Endodermal cell (in vitro differentiated cells): ENCODE data around the gene TNS2. TPM values are rescaled to one million over a fixed set of nuclear protein-coding genes. Genes with fewer than 3 reads are reported as not detected.
A peak's percentile ranks its signal among the peaks of the same experiment; 100 is the strongest.

Experiments
- DNase-seq: peaks from one replicate; pipeline ENCODE4 v3.0.0-alpha.2; 2017
- H3K27ac ChIP-seq: 2 replicates; pipeline ENCODE4 v1.5.1; 2013; ENCODE audit warnings: mild to moderate bottlenecking, low read depth, low read length, moderate library complexity
- H3K27me3 ChIP-seq: 2 replicates; pipeline ENCODE4 v1.6.1; 2013; ENCODE audit warnings: mild to moderate bottlenecking, low read length, moderate library complexity; ENCODE audit not compliant: insufficient read depth, control insufficient read depth, poor library complexity, severe bottlenecking
- H3K36me3 ChIP-seq: 2 replicates; pipeline ENCODE4 v1.7.0; 2013; ENCODE audit warnings: mild to moderate bottlenecking, low read length, moderate library complexity; ENCODE audit not compliant: control insufficient read depth, insufficient read depth
- H3K4me1 ChIP-seq: one replicate; pipeline ENCODE4 v1.7.0; 2013; ENCODE audit warnings: low read length; ENCODE audit not compliant: control insufficient read depth, insufficient read depth
- H3K4me3 ChIP-seq: 2 replicates; pipeline ENCODE4 v1.5.1; 2013; ENCODE audit warnings: mild to moderate bottlenecking, low read length, moderate library complexity
- H3K9ac ChIP-seq: 2 replicates; pipeline ENCODE4 v1.6.1; 2013; ENCODE audit warnings: mild to moderate bottlenecking, low read length, moderate library complexity; ENCODE audit not compliant: poor library complexity, severe bottlenecking; ENCODE audit errors: extremely low read depth
- H3K9me3 ChIP-seq: 2 replicates; pipeline ENCODE4 v1.6.1; 2013; ENCODE audit warnings: mild to moderate bottlenecking, low read length, moderate library complexity; ENCODE audit not compliant: control insufficient read depth
- H3K27ac Mint-ChIP-seq: 2 replicates; pipeline ENCODE4 v1.8.0; 2020; ENCODE audit warnings: mixed read lengths
- H3K27me3 Mint-ChIP-seq: 2 replicates; pipeline ENCODE4 v1.8.0; 2021; ENCODE audit warnings: mild to moderate bottlenecking, mixed read lengths; ENCODE audit not compliant: insufficient read depth
- H3K36me3 Mint-ChIP-seq: 2 replicates; pipeline ENCODE4 v1.8.0; 2020; ENCODE audit warnings: low read depth, mixed read lengths
- H3K4me1 Mint-ChIP-seq: 2 replicates; pipeline ENCODE4 v1.8.0; 2020; ENCODE audit warnings: mixed read lengths
- H3K4me3 Mint-ChIP-seq: 2 replicates; pipeline ENCODE4 v1.8.0; 2020; ENCODE audit warnings: mild to moderate bottlenecking, moderate library complexity, mixed read lengths
- H3K9me3 Mint-ChIP-seq: 2 replicates; pipeline ENCODE4 v1.8.0; 2020; ENCODE audit warnings: mild to moderate bottlenecking, mixed read lengths
- CTCF ChIP-seq: fragments of 200-600 bp; sonication (generic); conservative IDR thresholded peaks from 2 replicates; pipeline ENCODE4 v1.5.0; 2021; ENCODE audit warnings: antibody characterized with exemption, mild to moderate bottlenecking
- WGBS, 2 experiments: methylation state at CpG; one replicate each; pipeline versions ENCODE4 v1.1.5 to v1.1.7; 2013; ENCODE audit warnings: missing lambda C conversion rate in 2 of 2, mixed read lengths in 1 of 2; ENCODE audit not compliant: insufficient coverage in 1 of 2, insufficient read length in 1 of 2; 5-methylcytosine and 5-hydroxymethylcytosine counted together
- total RNA-seq, 2 donors: library from RNA; stranded (reverse); fragmentation: NEBNext Ultra II Directional in 1 of 2; extraction: Animal tissue kit (Norgen Biotek cat#: 25700) in 1 of 2; gene quantifications; 2 replicates in 1 of 2; 3 replicates in 1 of 2; pipeline ENCODE4 v1.2.1, GENCODE V29; 2021

TNS2 gene
- total RNA-seq, 2 donors from 2014 or later, result 10.2 to 12.6 TPM

- Histone ChIP-seq H3K27ac (no peak overlapping the region), H3K36me3 (peaks cover 11% of the 10 kb centered on the region), H3K9me3 (no peaks in the 10 kb centered on the region), H3K9ac (no peak overlapping the region), H3K27me3 (no peaks in the 10 kb centered on the region), H3K4me1 (no peaks in the 10 kb centered on the region), H3K4me3 (no peak overlapping the region)
- WGBS, 2 experiments, result 90 to 91% methylated on average over 14 to 35 of the region's 35 CpGs
- no peak overlapping the region for H3K4me3 Mint-ChIP-seq
- H3K4me1 Mint-ChIP-seq, result peaks cover 7% of the 10 kb centered on the region
- H3K27ac Mint-ChIP-seq, result no peak overlapping the region
- H3K36me3 Mint-ChIP-seq, result peaks cover 3% of the 10 kb centered on the region
- peaks cover 19% of the 10 kb centered on the region for H3K27me3 Mint-ChIP-seq
- H3K9me3 Mint-ChIP-seq, result no peaks in the 10 kb centered on the region
- DNase-seq, result peak; percentile 55
- TF ChIP-seq CTCF, result no peak
Observed at GRCh38 chr12:53058674-53059433, 9.0 kb downstream of the TNS2 start.

GRCh38 chr12:53059434-53060063 is 9.7 kb downstream of the TNS2 start:
- no peak overlapping the region for H3K27ac ChIP-seq
- H3K4me1 ChIP-seq, result no peaks in the 10 kb centered on the region
- peaks cover 11% of the 10 kb centered on the region for H3K36me3 ChIP-seq
- Mint-ChIP-seq H3K36me3 (peaks cover 7% of the 10 kb centered on the region), H3K4me1 (peaks cover 7% of the 10 kb centered on the region), H3K9me3 (no peaks in the 10 kb centered on the region), H3K27ac (no peak overlapping the region), H3K4me3 (no peak overlapping the region), H3K27me3 (peaks cover 19% of the 10 kb centered on the region)
- no peak overlapping the region for H3K4me3 ChIP-seq
- H3K9ac ChIP-seq, result no peak overlapping the region
- H3K9me3 ChIP-seq, result no peaks in the 10 kb centered on the region
- no peak for TF ChIP-seq CTCF
- 94 to 96% methylated on average over 12 to 24 of the region's 24 CpGs for WGBS, 2 experiments
- no peak for DNase-seq
- H3K27me3 ChIP-seq, result no peaks in the 10 kb centered on the region

GRCh38 chr12:53060064-53060720 is 10.3 kb downstream of the TNS2 start:
- no peak overlapping the region for H3K27ac ChIP-seq
- Mint-ChIP-seq H3K4me1 (peaks cover 7% of the 10 kb centered on the region), H3K27ac (no peak overlapping the region), H3K9me3 (no peaks in the 10 kb centered on the region), H3K4me3 (no peak overlapping the region), H3K27me3 (peaks cover 19% of the 10 kb centered on the region), H3K36me3 (peaks cover 13% of the 10 kb centered on the region)
- no peak overlapping the region for H3K9ac ChIP-seq
- DNase-seq, result no peak
- 93 to 100% methylated on average over 5 to 17 of the region's 17 CpGs for WGBS, 2 experiments
- no peak for TF ChIP-seq CTCF
- no peaks in the 10 kb centered on the region for H3K27me3 ChIP-seq
- H3K36me3 ChIP-seq, result peaks cover 11% of the 10 kb centered on the region
- no peak overlapping the region for H3K4me3 ChIP-seq
- no peaks in the 10 kb centered on the region for H3K4me1 ChIP-seq
- H3K9me3 ChIP-seq, result no peaks in the 10 kb centered on the region
